Suppressor macrophage treated with lipopolysaccharide for 4 hours (primary cell): Measurements from ENCODE around the gene PKM.

Experiments used
- DNase-seq: peaks from one replicate; pipeline ENCODE4 v3.0.0-alpha.2; 2020

The PKM gene

DNA sequence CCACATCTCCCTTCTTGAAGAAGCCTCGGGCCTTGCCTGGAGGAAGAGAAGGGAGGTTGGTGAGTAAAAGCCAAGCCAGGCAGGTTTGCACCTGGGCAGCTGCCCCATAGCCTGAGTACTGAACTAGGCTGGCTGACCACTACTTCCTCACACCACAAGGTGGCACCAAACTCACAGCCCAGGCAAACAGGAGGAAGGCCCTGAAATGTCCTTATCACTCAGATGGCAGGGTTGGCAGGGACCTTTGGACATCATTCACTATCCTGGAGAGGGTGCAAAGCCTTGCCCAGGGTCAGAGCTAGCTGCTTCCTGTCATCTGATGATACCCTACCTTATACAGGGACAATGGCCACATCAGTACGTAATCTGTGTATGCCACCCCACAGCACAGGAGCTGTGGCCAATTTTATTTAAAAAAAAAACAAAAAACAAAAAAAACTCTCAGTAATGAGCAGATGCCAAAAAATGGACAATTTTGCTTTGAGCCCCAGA is 31.2 kb downstream of the PKM start:
- peak; percentile 73 for DNase-seq

- DNase-seq = no peak
Observed at GRCh38 chr15:72199205-72199515, 31.8 kb downstream of the PKM start.

GRCh38 chr15:72198356-72199204 is 32.4 kb downstream of the PKM start:
- no peak for DNase-seq

GRCh38 chr15:72197460-72198355 is 33.3 kb downstream of the PKM start, which contains the start of gene GRAMD2A:
Gene GRAMD2A, minus strand, starts transcription at chr15:72197787.
- DNase-seq = peak; percentile 32

DNA sequence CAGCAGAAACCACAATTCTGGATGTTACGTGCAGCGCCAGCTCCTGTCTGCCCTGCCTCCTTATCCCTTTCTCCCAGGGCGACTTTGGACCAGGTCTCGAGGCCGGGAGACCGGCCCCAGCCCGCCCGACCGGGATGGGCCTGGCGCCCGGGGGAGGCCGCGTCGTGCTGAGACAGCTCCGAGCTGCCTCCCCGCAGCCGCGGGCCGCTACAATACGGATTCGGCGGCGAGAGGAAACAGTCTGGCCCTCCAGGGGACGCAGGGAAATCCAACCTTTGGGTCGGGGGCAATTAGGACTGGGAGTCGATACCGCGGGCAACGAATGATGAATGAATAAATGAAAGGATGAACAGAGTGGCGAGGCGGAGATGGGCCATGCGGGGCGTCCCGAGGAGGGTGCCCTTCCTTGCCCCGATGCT is 33.9 kb downstream of the PKM start:
- DNase-seq = no peak

GRCh38 chr15:72196409-72197040 is 34.5 kb downstream of the PKM start:
- no peak for DNase-seq

- DNase-seq = peak; percentile 92
Observed at GRCh38 chr15:72195101-72195511, 35.9 kb downstream of the PKM start.

- DNase-seq = no peak
Observed at GRCh38 chr15:72193836-72194396, 37.1 kb downstream of the PKM start.

GRCh38 chr15:72192416-72192815 is 38.6 kb downstream of the PKM start:
- no peak for DNase-seq

- no peak for DNase-seq
Observed at GRCh38 chr15:72189250-72189902, 41.6 kb downstream of the PKM start.

DNA sequence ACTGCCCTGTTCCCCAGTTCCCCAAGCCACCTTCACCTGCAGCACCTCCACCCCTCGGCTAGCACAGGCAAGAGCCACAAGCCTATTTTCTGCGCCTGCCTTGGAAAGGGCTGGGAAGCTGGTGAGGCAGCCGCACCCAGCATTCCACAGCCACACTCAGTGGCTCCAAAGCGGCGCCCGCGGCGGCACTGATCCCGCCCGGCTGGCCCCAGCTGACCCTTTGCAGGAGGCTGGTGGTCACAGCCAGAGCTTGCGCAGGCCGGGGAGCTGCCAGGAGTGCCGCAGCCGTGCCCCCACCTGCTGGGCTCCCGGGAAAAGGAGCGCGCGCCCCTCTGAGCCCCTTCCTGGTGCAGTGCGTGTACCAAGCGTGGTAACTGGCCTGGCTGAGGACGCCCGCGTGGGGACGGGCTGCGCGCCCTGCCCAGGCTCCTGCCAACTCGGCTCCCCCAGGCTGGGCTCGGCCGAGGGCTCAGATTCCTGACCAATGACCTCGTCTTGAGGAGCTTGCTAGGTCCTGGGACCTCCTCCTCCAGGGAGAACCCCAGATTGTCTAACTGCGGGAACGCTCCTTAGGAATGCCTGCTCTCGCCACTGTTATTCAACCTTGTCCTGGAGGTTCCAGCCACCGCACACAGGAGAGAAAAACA is 46.7 kb downstream of the PKM start:
- DNase-seq = no peak

DNA sequence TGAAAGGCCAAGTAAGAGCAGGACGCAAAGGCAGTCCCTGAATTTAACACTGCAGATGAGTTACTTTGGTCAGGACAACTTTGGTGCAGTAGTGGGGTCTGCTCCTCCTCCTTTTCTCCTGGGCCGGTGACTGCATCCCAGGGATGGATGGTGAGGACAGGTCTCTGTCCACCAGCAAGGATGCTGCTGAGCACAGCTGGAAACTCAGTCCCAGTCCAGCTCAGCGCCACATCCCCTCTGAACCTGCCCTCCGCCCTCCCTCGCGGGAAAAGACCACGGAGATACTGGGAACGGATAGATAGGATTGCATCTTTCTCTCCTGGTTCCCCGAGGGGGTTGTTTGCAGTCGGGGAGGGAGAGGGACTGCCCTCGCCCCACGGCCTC is 47.2 kb downstream of the PKM start:
- no peak for DNase-seq

DNA sequence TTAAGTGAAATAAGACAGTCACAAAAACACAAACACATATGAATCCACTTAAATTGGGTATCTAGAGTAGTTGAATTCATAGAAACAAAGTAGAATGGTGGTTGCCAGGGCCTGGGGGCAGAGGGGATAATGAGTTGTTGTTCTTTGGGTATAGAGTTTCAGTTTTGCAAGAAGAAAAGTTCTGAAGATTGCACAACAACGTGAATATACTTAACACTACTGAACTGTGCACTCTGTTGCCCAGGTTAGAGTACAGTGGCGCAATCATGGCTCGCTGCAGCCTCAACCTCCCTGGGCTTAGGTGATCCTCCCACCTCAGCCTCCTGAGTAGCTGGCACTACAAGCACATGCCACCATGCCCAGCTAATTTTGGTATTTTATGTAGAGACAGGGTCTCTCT is 48.3 kb downstream of the PKM start:
- DNase-seq = no peak

DNA sequence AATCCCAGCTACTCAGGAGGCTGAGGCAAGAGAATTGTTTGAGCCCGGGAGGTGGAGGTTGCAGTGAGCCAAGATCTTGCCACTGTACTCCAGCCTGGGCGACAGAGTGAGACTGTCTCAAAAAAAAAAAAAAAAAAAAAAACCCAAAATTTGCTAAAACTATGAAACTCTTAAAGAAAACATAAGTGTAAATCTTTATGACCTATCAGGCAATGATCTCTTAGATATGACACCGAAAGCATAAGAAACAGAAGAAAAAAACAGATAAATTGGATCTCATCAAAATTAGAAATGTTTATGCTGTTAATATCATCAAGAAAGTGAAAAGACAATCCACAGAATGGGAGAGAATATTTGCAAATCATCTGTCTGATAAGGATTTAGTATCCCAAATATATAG is 48.7 kb downstream of the PKM start:
- no peak for DNase-seq

- no peak for DNase-seq
Observed at GRCh38 chr15:72180761-72181324, 50.1 kb downstream of the PKM start.

DNA sequence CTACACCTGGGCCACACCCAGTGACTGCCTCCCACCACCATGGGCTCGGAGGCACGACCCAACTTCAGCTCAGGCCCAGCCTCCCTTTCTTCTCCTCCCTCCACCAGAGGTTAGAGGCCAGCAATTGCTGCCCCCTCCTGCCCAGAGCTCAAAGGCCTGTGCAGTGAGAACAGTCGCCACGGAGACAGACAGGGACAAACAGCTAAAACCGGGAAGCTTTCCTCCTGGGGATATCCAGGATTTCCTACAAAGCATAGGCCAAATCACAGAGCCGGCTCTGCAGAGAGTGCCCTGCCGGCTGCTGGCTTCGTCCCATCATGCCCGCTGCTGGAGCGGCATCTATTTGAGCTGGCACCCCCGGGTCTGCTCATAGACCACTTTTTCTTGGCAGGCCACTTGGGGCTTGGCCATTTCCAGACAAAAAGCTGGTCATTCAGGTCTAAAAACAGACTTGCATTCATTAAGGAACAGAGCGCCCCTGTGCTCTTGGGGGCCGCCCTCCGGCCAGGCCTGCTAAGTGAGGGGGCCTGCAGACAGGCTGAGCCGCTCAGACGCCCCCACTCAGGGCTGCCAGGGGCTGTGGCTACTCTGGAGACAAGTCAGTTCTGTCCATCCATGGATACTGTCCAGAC is 50.9 kb downstream of the PKM start:
- DNase-seq = no peak

DNA sequence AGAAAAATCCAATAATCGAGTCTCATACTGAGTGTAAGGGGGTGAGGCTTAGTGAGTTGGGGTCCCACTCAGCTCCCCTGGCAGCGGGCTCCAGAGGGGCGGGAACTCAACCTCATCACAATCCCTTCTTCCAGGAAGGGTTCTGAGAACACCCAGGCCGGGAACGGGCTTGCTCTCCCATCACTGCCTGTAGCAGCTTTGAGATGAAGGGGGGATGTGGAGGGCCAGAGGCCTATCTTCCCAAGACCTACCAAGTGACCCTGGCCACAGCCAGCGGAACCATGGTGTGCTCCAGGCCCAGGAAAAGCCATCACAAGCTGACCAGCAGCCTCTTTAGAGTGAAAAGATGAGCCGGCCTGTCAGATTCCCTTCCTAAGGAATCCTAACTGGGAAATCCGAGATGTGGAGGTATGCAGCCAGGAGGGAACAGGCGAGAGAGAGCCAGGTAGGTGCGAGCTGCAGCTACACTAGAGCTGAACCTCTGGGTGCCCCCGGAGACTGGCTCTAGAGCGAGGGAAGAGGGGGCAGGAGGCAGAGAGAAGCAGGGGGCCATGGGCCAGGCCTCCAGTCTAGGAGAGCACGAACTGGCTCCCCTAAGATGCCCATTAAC is 51.9 kb downstream of the PKM start:
- no peak for DNase-seq

DNA sequence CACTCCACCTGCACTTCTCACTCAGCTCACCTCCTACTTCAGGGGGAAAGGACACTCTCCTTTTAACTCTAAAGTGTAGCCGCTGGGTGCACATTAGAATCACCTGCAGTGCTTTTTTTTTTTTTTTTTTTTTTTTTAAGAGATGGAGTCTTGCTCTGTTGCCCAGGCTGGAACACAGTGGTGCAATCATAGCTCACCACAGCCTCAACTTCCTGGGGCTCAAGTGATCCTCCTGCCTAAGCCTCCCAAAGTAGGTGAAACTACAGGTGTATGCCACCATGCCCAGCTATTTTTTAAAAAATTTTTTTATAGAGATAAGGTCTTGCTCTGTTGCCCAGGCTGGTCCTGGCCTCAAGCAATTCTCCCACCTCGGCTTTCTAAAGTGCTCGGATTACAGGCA is 54.2 kb downstream of the PKM start:
- no peak for DNase-seq

- DNase-seq = no peak
Observed at GRCh38 chr15:72176159-72176558, 54.8 kb downstream of the PKM start.

DNA sequence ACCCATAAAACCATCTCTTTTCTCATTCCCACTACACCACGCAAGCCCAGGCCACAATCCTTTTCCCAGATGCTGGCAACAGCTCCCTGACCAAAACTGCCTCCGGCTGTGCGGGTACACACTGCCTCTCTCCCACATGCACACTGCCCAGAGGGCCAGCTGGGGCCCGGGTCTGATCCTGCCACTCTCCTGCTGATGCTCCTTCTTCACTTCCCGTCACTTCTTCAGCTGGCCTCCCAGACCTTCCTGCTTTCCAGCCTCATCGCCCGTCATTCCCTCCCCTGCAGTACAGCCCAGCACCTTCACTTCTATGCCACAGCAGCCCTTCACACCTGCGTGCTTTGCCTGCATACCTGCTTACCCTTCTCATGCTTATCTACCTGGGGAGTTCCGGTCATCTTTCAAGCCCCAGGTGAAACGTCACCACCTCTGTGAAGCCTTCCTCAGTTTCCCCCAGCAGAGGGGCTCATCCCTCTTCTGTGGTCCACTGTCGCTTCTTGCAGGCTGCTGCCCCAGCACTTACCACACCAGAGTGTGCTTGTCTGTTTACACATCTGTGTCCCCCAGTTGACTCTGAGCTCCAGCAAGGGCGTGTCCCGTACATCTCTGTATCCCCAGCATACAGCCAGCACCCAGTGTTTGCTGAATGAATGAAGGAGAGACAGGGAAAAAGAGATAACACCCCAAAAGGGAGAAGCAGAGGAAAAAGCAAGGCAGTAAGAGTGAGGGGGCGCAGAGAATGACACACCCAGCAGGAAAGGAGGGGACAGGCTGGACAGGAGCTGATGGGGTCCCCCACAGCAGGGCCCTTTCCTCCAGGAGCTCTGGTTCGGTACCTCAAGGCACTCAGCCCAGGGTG is 55.6 kb downstream of the PKM start:
- DNase-seq = no peak
